PFSK-1 (cell line): Measurements from ENCODE around the gene SULF2.

Experiments used
- FOXP2 ChIP-seq: optimal IDR thresholded peaks from 2 replicates; pipeline ENCODE3; 2011; ENCODE audit warnings: borderline replicate concordance, control low read depth, inconsistent platforms; ENCODE audit not compliant: insufficient read depth; ENCODE audit errors: extremely low read length, extremely low read depth
- POLR2AphosphoS5 ChIP-seq: IDR thresholded peaks from 2 replicates; pipeline ENCODE4 v1.6.1; 2012; ENCODE audit warnings: low read depth, mild to moderate bottlenecking, control low read depth, low read length, moderate library complexity
- REST ChIP-seq, 2 experiments: IDR thresholded peaks; 2 replicates each; pipeline versions ENCODE4 v1.6.1 to v1.8.0; 2011 to 2012; ENCODE audit warnings: low read depth in 2 of 2, low read length in 2 of 2, control low read depth in 1 of 2, inconsistent platforms in 1 of 2, mild to moderate bottlenecking in 1 of 2, moderate library complexity in 1 of 2; ENCODE audit not compliant: insufficient read depth in 1 of 2
- SIN3A ChIP-seq: IDR thresholded peaks from 2 replicates; pipeline ENCODE4 v1.6.1; 2012; ENCODE audit warnings: mild to moderate bottlenecking, low read length, moderate library complexity, borderline replicate concordance; ENCODE audit not compliant: insufficient read depth
- TAF1 ChIP-seq: IDR thresholded peaks from 2 replicates; pipeline ENCODE4 v1.6.1; 2012; ENCODE audit warnings: low read length, control low read depth, borderline replicate concordance; ENCODE audit not compliant: insufficient read depth

SULF2 gene

GRCh38 chr20:47648943-47649342 lies 136.3 kb downstream of the SULF2 start:
- no peak for TF ChIP-seq FOXP2
- no peak for TF ChIP-seq SIN3A
- no peak for TF ChIP-seq REST (IDR thresholded peaks at IDR 0.05; ENCODE audit: insufficient read depth in 1 of 2, low read depth in 2 of 2, low read length in 2 of 2)
- no peak for TF ChIP-seq POLR2AphosphoS5
- TF ChIP-seq TAF1 = no peak

- no peak for TF ChIP-seq REST (IDR thresholded peaks at IDR 0.05; ENCODE audit: insufficient read depth in 1 of 2, low read depth in 2 of 2, low read length in 2 of 2)
- no peak for TF ChIP-seq TAF1
- no peak for TF ChIP-seq FOXP2
- TF ChIP-seq POLR2AphosphoS5 = no peak
- no peak for TF ChIP-seq SIN3A
Measured at GRCh38 chr20:47647994-47648393, 137.3 kb downstream of the SULF2 start.

GRCh38 chr20:47645632-47646031 lies 139.6 kb downstream of the SULF2 start:
- no peak for TF ChIP-seq TAF1

GRCh38 chr20:47642624-47643023 lies 142.7 kb downstream of the SULF2 start:
- TF ChIP-seq SIN3A = no peak
- no peak for TF ChIP-seq POLR2AphosphoS5
- TF ChIP-seq TAF1 = no peak

- no peak for TF ChIP-seq SIN3A
- TF ChIP-seq REST (IDR thresholded peaks at IDR 0.05; ENCODE audit: insufficient read depth in 1 of 2, low read depth in 2 of 2, low read length in 2 of 2) = no peak
- TF ChIP-seq POLR2AphosphoS5 = no peak
- no peak for TF ChIP-seq FOXP2
- TF ChIP-seq TAF1 = no peak
Measured at GRCh38 chr20:47642118-47642517, 143.2 kb downstream of the SULF2 start.

GRCh38 chr20:47638851-47639250 lies 146.4 kb downstream of the SULF2 start:
- TF ChIP-seq TAF1 (no peak), SIN3A (no peak), POLR2AphosphoS5 (no peak), REST (IDR thresholded peaks at IDR 0.05; ENCODE audit: insufficient read depth in 1 of 2, low read depth in 2 of 2, low read length in 2 of 2) (no peak), FOXP2 (no peak)
